Dermis blood vessel endothelial cell (primary cell): ENCODE results near the gene ZNF827. TPM values are rescaled to one million over a fixed set of nuclear protein-coding genes. Genes with fewer than 3 reads are reported as not detected.

Experiments
- DNase-seq: peaks from one replicate; pipeline ENCODE4 v3.0.0; 2010
- total RNA-seq: library from RNA; depleted of rRNA; stranded (reverse); fragments of >200 nt; gene quantifications from 2 replicates; pipeline ENCODE4 v1.2.3, GENCODE V29; 2014

The ZNF827 gene
- total RNA-seq, 1 donor from 2014 or later = 4.4 TPM

DNA sequence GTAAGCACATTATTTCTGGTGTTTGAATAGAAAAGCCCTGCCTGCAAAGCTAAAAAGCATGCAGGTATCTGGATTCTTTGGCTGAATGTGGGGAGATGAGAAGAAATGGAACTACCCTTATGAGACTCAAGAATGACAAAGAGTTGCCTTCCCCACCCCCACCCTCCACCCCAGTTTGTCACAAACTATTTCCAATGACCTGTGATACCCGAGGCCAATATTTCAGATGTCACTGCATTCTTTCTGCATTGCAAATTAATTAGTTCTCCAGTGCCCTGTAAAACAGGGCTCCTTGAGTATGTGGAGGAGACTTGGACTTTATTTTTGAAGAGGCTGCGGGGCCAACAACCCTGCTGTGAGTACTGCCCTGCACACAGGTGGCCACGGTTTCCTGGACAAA, 116.4 kb downstream of the ZNF827 start:
- no peak for DNase-seq

DNA sequence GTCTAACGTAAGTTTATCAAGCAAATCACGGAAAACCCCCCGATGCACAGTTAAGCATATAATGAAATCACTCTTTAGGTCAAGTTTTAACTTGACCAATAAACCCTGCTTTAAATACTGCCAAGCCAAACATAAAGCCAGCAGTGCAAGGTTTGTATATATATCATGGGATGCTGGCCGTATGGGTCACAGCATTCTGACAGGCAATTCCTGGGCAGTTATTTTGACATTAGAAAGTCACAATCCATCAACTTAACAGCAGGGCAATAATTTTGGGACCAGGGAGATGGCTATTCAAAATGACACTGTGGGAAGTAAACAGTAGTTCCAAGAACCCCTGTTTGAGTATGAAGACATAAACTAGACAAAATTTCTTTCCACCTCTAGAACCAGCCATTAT, 116.9 kb downstream of the ZNF827 start:
- no peak for DNase-seq

DNA sequence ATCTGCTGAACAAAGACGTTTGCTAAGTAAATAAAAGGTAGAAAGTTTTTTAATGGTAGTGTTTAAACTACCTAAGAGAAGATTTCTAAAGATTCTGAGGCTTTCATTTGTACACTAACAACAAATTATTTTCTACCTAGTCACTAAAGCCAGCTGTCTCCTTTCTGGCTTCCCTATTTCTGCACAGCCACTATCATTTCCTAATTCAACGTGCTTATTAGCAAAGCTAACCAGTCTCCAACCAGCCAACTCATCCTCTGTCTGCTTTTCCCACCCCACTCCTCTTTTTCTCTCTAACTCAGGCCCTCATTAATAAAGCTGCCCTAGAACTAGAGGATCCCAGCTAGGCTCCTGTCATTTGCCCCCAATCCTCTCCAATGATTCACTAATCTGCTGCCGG, 118.2 kb downstream of the ZNF827 start:
- DNase-seq = no peak

DNA sequence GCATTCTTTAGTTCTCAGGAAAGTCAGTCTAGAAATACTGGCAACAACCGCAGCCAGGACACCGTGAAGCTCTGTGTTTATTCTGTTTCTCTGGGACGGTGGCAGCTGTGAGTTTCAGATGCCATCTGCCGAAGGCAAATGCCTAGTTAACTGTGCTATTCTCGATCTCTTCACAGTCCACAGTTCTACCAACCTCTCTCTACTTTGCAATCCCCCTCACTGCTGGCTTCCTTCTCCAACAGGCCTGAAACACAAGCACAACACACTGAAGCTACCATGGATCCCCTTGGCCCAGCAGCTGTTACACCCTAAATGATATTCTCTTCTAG, 118.8 kb downstream of the ZNF827 start:
- no peak for DNase-seq

DNA sequence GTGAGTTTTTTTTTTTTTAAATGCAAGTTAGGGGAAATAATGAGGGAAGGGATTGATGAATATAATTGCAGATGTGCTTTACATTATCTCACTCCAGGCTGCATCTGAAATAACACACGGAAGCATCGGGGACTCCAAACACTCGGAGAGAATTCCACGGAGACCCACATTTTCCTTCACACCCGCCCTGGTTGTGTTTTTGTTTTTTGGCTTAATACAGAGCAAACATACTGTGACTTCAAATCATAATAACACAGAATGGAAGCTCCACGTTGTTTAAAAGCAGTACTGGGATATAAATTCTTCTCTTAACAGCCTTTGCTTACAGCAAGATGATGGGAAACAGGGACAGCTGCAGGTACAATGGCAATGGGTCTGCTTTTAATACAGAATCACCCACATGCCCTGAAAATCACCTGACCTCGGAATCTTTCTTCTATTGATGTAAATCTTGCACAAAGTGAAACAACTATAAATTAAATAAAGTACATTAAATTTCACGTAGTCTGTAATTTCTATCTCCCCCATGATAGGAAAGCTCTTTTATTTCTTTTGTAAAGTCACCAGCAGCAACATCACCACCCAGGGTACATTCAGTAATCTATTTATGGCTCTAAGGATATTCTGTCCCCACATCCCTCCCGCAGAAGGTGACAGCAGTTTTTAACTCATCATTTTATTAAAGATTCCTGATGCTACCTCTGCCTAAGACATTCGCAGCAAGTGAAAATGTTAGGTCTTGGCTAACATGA, 119.3 kb downstream of the ZNF827 start:
- DNase-seq = no peak

DNA sequence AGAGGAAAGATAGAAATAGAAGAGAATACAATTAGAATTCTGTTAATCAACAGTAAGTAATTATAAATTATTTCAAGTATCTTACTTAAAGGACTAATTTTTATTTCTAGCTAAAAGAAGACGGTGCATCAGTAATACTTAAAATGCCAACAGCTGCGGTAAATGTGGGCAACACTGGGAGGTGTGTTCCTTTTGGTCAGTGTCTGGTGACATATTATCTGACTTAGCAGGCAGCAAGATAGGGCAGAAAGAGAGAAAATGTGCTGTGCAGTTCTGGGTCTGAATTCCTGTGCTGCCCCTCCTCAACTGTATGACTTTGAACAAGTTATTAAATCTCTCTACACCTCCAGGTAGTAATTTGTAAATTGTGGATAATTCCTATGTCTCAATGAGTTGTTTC, 120.6 kb downstream of the ZNF827 start:
- no peak for DNase-seq

DNA sequence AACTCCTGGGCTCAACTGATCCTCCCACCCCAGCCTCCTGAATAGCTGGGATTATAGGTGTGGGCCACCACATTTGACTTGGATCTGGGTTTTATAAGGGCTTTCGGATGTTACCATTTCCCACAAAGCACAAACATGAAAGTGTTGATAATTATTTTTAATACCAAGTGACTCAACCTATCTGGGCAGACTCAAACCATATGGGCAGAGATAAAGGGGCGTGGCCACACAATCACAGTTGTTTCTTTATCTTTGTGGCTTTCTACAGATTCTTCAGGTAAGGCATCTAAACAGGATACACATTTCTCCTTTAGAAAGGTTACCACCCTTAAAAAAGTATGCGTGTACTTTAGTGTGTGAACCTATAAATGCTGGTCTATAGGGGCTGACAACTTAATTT, 122.5 kb downstream of the ZNF827 start:
- DNase-seq = no peak

DNA sequence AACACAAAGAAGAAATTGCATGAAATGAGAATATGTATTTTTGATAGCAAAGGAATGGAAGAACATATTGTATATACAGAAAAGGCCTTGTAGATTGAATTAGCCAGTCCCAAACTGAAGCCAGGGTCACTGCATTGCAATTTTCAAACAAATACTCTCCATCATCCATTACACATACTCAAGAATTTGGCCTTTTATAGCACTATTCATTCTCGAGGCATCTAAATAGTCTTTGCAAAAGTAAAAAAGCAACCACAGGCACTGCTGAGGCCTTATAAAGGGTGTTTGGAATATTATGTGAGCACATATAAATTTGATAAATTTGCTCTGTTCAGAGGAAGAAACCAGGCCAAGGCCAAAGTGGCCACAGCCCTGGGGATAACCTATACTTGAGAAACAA, 123.0 kb downstream of the ZNF827 start:
- no peak for DNase-seq

DNA sequence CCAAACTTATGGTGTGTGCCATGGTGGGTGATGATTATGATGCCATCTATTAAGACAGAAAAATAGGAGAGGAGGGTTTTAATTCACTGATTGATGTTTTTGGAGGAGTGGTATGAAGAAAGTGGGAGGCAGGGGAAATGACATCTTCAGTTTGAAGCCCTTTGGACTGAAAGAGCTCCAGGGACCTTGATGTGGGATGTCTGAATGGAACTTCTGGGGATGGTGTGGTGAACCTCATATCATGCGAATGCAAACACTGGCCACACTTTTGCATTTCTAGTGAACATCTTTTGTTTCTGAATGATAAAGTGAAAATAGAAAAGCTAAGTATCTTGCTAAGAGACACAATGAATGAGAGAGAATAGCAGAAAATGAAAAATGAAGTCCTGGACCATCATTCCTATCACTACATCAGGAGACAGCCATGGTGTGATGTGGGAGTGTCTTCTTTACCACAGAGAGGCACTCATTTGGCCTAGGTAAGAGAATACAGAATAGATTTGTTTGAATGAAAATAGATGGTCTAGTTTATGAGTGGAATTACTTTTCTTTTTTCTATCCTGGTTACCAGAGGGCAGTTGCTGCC, 123.5 kb downstream of the ZNF827 start:
- DNase-seq = no peak

DNA sequence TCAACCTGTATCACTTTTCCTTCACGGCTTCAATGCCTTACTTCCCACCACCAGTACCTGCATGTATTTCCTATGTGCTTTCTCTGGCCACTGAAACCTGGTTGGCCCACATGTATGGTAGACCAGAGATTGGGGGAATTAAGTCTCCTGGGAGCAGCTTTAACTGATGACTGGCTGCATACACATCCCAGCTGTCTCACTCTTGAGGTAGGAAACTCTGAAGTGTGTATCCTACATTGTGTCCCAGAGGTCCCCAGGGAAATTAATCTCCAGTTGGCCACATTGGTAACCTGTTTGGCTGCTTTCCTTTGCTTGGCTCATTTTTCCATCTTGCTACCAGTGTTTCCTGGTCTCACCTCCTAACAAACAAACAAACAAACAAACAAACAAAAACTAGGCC, 124.4 kb downstream of the ZNF827 start:
- no peak for DNase-seq

DNA sequence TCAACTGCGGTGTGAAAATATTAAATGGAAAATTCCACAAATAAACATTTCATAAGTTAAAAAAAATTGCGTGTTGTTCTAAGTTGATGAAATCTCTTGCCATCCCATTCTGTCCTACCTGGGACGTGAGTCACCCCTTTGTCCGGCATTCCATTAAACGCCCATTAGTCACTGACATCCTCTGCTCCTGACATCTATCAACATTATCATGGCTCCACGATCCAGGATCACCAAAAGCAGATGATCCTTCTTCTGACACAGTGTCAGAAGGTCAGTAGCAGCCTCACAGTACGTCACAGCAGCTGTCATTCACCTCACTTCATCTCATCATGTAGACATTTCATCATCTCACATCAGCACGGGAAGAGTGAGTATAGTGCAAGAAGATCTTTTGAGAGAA, 125.7 kb downstream of the ZNF827 start:
- DNase-seq = peak; percentile 79

DNA sequence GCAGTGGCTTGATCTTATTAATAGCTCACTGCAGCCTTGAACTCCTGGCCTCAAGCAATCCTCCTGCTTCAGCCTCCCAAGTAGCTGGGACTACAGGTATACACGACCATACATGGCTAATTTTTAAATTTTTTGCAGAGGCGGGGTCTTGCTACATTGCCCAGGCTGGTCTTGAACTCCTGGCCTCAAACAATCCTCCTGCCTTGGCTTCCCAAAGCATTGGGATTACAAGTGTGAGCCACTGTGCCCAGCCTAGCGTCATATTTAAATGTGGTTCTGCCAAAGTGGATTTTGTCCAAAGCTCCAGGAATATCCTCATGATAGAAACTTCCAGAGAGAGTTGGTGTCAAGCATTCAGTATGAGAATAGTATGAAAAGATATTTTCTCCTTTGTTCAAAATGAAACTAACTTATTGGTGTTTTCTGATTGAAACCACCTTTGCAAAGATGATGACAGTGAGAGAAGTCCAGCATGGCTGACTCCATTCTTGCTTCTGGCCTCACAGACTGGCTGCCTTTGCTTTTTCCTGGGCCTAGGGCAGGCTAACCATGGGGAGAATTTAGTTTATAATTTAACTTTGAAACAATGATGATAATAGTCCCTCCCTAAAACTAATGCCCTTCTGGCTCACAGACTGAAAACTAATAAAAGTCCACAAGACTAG, 129.6 kb downstream of the ZNF827 start:
- DNase-seq = no peak

DNA sequence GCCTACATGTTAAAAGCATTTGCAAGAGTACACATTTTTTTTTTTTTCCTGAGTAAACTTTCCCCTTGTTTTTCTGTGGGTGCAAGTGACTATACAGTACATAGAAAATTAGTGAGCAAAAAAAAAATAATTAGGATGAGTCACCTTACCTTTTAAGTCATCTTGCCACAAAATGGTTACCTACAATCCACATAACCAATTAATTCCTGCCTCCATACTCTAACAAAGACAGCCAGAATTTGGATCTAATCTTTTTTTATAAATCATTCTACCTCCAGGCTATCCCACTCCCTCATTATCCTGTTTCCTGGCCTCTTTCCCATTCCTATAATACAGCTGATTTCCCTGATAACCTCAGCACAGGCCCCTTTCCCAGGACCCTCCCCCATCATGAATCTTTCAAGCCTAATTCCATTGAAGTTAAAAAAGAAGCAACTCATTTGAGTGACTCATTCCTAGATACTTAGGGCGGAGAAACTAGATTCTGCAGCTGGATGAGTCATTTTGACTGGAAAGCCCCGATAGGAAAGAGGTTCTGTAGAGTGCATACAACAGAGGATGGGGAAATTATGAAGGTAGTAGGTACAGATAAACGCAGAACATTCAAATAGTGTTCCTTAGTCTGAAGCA, 130.5 kb downstream of the ZNF827 start:
- DNase-seq = peak; percentile 96

DNA sequence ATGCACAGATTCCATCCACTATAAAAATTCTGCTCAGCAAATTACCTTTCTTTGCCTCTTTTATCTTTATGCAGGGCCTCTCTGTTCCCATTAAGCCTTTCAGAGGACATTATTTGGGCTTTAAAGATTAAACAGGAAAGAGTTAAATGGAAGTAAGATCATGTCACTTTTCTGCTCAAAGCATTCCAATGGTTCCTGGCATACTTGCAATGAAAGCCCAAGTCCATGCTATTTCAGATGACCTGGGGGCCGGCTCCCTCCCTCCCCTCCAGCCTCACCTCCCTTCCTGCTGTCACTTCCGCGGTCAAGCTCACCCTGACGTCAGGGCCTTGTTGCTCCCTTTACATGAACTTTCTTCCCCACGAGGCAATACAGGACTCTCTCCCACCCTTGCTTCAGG, 133.1 kb downstream of the ZNF827 start:
- peak; percentile 97 for DNase-seq

DNA sequence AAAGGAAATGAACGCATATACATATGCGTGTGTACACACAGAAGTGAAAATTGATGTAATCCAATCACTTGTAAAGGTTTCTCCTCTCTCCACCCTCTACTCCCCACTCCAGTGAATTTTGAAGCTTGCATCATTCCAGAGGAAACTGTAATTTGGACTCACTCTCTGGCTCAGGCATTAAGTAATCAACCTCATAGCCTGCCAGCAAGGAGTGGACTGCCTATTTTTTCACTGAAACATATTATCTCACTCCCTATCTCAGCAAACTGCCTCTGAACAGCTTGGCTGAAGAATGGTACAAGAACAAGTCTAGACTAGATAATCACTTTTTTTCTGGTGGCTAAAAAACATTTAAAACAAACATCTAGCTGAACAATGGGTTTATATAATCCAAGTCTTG, 134.5 kb downstream of the ZNF827 start:
- peak; percentile 80 for DNase-seq

DNA sequence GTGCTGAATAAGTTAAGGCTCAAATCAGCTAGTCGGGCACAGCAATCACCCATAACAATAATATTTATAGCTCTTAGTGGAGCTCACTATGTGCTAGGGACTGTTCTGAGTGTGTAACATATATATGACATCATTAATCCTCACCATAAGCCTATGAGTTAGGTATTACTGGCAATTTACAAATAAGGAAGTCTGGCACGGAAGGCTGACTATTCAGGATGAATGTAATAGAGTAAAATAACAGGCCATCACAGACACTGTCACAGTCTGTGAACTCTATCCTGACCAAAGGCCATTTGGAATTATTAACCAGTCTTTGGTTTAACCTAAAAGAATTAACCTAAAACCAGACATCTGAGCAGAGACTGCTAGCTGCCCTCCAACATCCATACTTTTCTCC, 139.4 kb downstream of the ZNF827 start:
- DNase-seq = peak; percentile 35

DNA sequence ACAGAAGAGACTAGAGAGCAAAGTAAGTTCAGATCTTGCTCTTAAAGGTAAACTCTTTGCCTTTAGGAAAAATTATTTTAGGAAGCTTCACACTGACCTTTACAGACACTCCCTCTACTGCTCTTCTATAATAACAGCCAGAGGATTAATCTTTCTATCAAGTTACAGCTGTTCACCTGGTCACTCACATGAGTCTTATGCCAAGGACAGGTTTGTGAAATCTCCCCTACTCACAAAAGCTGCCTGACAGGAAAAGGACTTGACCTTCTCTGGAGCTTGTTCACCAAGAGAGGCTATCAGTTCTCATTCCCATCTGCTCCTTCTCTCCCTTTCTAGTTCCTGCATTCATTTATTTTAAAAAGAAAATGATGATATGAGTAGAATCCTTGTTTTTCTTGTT, 141.3 kb downstream of the ZNF827 start:
- DNase-seq = no peak

DNA sequence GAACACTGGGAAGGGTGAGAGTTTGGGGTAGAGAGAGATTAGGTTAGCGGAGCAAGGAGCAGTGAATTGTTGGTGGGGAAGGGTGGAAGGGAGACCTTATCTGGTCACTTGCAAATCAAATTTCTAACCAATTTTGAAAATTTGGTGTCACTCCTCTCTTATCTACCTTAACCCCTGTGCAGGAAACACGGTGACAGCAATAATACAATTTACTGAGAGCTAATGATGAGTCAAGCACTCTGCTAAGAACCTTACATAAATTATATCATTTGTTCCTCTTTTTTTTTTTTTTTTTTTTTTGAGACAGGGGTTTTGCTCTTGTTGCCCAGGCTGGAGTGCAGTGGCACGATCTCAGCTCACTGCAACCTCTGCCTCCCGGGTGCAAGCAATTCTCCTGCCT, 142.3 kb downstream of the ZNF827 start:
- no peak for DNase-seq

DNA sequence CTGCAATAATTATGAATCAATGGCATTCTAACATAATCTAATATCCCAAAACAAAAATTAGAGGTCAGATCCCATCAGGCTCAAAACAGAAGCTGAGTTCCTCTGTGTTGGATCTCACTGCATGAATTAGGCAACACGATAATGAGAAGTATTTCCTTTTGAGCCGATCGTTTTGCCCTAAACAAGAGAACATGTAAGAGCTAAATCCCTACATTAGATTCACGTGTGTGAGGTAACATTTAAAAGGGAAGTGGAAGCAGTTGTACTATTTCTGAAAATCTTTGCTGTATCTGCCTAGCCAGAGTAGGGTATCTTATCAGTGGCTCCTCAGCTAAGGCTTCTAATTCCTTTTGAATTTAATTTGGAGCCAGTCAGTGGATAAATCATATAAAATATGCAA, 143.1 kb downstream of the ZNF827 start:
- DNase-seq = no peak

DNA sequence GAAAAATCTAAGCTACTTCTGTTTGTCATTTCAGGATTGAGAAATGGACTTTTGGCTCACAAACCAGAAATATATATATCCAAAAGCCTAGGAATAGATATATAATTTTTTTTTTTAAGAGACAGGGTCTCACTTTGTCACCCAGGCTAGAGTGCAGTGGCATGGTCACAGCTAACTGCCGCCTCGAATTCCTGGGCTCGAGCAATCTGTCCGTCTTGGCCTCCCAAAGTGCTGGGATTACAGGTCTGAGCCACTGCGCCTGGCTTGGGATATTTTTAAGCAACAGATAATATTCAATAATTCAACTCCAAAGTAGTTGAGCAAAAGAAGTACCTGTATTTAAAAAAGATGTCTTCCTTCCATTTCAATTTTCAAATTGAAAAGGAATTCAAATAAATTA, 146.2 kb downstream of the ZNF827 start:
- no peak for DNase-seq

DNA sequence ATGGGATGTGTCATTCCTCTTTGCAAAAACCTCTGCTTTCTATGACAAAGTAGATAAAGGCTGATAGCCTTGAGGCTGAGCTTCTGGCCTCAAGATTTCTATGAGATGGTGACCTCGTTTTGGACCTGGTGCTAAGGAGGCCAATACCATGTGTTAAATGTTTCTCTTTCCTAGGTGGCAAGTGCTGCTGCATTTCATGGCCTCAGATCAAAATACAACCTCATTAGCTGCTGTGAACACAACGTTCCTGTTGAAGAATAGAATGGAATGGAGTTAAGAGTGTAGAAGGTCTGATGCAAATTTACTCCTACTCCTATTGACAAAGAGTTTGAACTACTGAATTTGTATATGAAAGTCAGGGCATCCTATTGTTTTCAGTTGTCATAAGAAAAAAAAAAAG, 146.6 kb downstream of the ZNF827 start:
- no peak for DNase-seq

DNA sequence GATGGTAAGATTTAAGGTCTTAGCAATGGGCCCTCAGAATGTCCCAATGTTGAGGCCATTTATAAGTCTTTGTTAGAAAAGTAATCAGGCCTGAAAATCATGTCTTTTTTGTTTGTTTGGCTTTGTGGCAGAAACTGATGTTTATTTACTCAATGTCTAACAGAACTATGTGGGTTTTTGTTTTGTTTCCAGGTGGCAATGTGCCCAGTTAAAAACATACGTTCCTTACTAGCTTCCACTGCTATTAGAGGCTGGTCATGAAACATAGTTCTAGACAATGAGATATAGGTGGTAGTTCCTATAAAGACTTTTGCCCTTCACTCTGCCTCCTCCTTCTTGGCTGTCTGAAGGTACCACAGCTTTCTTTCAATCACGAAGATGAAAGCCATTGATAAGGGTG, 149.9 kb downstream of the ZNF827 start:
- DNase-seq = no peak

DNA sequence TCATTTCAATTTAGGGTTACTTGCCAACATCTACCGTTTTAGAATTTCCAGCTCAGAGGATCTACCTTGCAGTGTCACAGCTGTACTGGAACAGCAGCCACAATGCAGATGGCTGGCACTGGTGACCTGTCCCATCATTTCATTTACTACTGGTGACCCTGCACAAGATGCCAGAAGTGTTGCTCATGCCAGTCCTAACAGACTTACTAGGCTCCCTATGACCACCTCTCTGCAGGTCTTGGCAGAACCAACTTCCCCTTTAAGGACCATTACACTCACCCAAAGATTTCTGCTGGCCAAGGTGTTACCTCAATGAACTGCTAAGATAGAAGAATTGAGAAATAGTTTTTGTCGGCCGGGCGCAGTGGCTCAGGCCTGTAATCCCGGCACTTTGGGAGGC, 151.8 kb downstream of the ZNF827 start:
- DNase-seq = no peak

DNA sequence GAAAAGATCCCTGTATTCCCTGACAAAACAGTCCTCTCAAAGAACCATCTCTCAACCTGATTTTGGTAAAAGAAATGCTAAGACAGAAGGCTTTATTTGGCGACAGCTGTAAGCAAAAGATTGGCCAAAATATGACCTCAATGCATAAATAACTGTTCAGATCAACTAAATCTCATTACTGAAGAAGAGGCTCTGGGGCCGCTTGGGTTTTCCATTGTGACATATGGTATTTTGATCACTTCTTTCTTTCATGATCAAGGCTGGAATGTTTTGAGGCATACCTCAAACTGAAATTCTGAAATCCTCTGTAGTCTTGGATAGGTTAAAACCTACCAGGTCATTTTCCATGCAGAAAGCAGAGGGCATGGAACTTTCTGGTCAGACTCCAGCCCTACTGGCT, 152.4 kb downstream of the ZNF827 start:
- DNase-seq = no peak
